Skin epidermis (tissue), 12 donors: Measurements from ENCODE around the gene KIF1B.
"Not testable (repeated sequence)": the region's sequence is repeated elsewhere in the genome, so short reads cannot be mapped to it uniquely, and the experiment has no call there.

Experiments used
- H3K27ac ChIP-seq, 21 experiments: fragments of 200-600 bp; sonication (generic) in 11 of 21; one replicate each; pipeline ENCODE4 v1.5.0; 2020; ENCODE audit warnings: mild to moderate bottlenecking in 3 of 21, inconsistent platforms in 2 of 21, moderate library complexity in 2 of 21
- H3K4me3 ChIP-seq, 7 experiments: fragments of 200-600 bp; sonication (generic) in 2 of 7; one replicate each; pipeline ENCODE4 v1.5.0; 2020; ENCODE audit warnings: inconsistent platforms in 2 of 7, mild to moderate bottlenecking in 2 of 7, moderate library complexity in 1 of 7

Gene KIF1B

GRCh38 chr1:10401281-10401680, 190.9 kb downstream of the KIF1B start:
- no peak overlapping the region for H3K4me3 ChIP-seq
- H3K27ac ChIP-seq: peak overlapping the region in 3 of 21 experiments; percentile 3 to 93 (median 18)

- Histone ChIP-seq H3K27ac (no peak overlapping the region), H3K4me3 (no peak overlapping the region)
Observed at GRCh38 chr1:10402729-10403274, 192.4 kb downstream of the KIF1B start.

GRCh38 chr1:10407201-10407600, 196.8 kb downstream of the KIF1B start:
- H3K27ac ChIP-seq: no peak overlapping the region
- no peak overlapping the region for H3K4me3 ChIP-seq

- no peak overlapping the region for H3K4me3 ChIP-seq
- H3K27ac ChIP-seq: peak overlapping the region in 13 of 21 experiments; percentile 3 to 69 (median 42)
Observed at GRCh38 chr1:10415211-10415930, 205.0 kb downstream of the KIF1B start.

DNA sequence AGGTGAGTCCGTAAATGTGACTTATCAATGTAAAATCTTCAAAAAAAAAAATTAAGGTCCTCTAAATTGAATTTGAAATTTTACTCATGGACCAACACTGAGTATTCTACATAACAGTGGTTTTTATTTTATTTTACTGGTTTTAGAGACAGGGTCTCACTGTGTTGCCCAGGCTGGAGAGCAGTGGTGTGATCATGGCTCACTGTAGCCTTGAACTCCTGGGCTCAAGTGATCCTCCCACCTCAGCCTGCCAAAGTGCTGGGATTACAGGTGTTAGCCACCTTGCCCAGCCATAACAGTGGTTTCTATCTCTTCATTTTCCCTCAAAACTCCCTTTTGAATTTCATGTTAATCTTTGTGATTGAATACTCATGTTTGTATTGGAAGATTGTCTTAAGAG, 205.6 kb downstream of the KIF1B start:
- not testable (repeated sequence) for H3K4me3 ChIP-seq
- peak overlapping the region in 8 of 21 experiments; percentile 11 to 69 (median 44) for H3K27ac ChIP-seq

DNA sequence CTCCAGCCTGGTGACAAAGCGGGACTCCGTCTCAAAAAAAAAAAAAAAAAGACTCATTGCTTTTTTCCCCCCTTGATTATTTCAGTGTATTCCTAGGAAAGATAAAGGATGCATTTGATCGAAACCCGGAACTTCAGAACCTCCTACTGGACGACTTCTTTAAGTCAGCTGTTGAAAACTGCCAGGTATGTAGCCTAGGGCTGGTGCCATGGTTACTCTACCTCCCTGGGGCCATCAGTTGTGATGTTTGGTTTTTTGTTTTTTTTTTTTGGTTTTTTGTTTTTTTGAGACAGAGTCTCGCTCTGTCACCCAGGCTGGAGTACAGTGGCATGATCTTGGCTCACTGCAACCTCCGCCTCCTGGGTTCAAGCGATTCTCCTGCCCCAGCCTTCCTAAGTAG, 208.4 kb downstream of the KIF1B start:
- H3K4me3 ChIP-seq, H3K27ac ChIP-seq: not testable (repeated sequence)

DNA sequence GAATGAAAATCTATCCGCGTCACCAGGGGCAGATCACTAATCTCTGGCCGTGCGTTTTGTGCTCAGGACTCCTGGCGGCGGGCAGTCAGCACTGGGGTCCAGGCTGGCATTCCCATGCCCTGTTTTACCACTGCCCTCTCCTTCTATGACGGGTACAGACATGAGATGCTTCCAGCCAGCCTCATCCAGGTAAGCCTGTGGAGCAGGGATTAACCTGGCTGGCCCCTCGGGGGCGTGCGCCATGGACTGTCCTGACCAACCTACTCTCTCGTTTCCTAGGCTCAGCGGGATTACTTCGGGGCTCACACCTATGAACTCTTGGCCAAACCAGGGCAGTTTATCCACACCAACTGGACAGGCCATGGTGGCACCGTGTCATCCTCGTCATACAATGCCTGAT, 209.0 kb downstream of the KIF1B start:
- H3K27ac ChIP-seq: no peak overlapping the region
- no peak overlapping the region for H3K4me3 ChIP-seq

DNA sequence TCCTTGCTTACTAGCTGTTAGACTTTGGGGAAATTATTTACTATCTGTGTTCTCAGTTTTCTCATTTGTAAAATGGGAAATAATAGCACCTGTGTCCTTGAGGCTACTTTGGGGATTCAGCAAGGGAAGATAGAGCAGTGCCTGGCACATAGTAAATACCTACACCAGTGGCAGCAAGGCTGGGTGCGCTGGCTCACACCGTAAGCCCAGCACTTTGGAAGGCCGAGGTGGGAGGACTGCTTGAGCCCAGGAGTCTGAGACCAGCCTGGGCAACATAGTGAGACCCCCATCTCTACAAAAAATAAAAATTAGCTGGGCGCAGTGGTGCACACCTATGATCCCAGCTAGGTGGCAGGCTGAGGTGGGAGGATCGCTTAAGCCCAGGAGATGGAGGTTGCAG, 211.3 kb downstream of the KIF1B start:
- Histone ChIP-seq H3K27ac (no peak overlapping the region), H3K4me3 (no peak overlapping the region)

DNA sequence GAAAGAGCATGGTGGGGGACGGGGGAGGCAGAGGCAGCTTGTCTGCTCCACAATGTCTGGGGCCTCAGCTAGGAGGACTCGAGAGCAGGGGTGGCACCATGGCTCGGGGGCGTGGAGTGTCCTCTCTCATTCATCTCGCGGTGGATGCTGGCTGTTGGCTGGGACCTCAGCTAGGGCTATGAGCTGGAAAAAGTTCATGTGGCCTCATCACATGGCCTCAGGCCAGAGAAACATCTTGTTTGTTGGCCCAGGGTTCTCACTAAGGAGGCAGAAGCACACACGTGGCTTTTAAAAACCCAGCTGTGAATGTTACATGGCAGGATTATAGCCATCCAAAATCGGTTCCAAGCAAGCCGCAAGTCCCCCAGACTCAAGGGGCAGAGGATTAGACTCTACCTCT, 213.7 kb downstream of the KIF1B start:
- no peak overlapping the region for H3K27ac ChIP-seq
- H3K4me3 ChIP-seq: no peak overlapping the region

DNA sequence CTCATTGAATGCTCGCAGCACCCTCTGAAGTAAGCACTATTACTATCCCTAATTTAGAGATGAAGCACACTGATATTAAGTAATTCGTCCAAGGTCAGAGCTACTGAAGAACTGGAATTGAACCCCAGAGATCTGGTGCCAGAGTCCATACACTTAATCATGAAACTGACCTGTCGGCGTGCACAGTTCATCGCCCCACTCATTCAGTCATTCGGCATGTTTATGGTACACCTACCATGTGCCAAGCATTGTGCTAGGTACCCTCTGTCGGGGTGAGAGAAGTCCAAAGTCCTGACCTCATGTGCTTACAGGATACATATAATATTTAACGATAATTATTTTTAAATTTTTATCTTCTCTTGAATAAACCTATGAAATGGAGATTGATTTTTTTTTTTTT, 214.3 kb downstream of the KIF1B start:
- Histone ChIP-seq H3K4me3 (no peak overlapping the region), H3K27ac (no peak overlapping the region)

DNA sequence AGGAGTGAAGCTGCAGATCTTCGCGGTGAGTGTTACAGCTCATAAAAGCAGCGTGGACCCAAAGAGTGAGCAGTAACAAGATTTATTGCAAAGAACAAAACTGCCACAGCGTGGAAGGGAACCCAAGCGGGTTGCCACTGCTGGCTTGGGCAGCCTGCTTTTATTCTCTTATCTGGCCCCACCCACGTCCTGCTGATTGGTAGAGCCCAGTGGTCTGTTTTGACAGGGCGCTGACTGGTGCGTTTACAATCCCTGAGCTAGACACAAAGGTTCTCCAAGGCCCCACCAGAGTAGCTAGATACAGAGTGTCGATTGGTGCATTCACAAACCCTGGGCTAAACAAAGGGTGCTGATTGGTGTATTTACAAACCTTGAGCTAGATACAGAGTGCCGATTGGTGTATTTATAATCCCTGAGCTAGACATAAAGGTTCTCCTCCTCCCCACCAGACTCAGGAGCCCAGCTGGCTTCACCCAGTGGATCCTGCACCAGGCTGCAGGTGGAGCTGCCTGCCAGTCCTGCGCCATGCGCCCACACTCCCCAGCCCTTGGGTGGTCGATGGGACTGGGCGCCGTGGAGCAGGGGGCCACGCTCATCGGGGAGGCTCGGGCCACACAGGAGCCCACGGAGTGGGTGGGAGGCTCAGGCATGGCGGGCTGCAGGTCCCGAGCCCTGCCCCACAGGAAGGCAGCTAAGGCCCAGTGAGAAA, 215.6 kb downstream of the KIF1B start:
- not testable (repeated sequence) for H3K27ac ChIP-seq, H3K4me3 ChIP-seq

DNA sequence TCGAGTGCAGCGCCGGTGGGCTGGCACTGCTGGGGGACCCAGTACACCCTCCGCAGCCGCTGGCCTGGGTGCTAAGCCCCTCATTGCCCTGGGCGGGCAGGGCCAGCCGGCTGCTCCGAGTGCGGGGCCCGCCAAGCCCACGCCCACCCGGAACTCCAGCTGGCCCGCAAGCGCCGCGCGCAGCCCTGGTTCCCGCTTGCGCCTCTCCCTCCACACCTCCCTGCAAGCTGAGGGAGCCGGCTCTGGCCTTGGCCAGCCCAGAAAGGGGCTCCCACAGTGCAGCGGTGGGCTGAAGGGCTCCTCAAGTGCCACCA, 216.1 kb downstream of the KIF1B start:
- not testable (repeated sequence) for H3K4me3 ChIP-seq, H3K27ac ChIP-seq

DNA sequence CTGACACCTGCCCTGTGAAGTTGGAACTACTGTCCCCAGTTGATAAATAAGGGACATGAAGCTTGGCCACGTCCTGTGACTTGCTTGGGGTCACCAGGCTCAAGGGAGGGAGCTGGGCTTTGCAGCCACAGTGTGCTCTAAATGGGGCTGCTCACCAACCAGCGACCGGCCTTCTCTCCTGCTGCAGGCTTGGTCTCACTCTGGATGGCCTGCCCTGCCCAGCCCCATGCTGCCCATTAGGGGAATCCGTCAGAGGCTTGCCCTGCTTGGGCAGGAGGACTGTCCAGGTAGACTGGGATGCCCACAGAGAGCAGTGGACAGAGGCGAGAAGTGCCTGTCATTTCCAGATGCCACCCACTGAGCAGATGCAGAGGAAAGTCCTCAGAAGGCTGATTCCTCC, 218.6 kb downstream of the KIF1B start:
- H3K27ac ChIP-seq: no peak overlapping the region
- no peak overlapping the region for H3K4me3 ChIP-seq

GRCh38 chr1:10429868-10430215, 219.5 kb downstream of the KIF1B start:
- Histone ChIP-seq H3K27ac (peak overlapping the region in 16 of 21 experiments; percentile 25 to 81 (median 66)), H3K4me3 (peak overlapping the region; percentile 48 to 86 (median 72))

DNA sequence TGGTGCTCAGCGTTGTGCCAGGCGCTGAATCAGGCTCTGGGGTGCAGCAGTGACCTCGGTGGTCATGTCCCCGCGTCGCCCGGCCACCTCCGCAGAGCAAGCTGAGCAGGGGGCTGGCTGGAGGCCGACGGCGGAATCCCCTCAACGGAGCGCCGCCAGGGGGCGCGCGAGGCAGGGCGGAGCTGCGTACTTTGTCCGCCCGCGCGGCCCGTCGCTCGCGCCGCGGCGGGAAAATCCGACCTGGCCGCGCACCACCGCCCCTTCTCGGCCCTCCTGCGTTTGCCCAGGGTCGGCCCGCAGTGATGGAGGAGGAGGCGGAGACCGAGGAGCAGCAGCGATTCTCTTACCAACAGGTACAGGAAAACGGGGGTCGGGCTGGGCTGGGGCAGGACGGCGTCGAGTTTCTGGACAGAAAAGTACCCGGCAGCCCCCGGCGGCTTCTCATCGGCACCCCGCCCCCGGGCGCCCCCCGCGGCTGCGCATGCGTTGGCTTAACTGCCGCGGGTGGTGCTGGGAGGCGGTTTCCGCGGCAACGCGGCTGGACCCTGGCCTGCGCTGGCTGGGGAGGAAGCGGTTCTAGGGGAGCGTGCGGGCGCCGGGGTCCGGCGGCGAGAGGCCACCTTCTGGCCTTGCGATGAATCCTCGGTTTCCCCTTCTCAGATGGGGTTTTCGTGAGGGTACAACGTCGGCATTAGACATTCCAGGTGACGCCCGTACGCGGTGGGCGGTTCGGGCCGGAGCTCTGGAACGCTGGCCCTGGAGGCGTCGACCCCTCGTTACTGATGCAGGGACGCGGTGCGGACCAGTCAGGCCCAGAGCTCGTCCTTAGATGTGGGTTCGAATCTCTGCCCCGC, 220.1 kb downstream of the KIF1B start, which contains the start of gene CENPS:
Gene CENPS (plus strand): TSS at position 218 of the 854 bp plus-strand sequence. CDS start 85 bp downstream, at position 303.
- Histone ChIP-seq H3K4me3 (peak within 1 kb of the TSS; percentile 48 to 86 (median 72)), H3K27ac (peak within 1 kb of the TSS in 20 of 21 experiments; percentile 22 to 81 (median 70))
